IMR-90 (cell line): ENCODE results near the gene PAWR.

Experiments
- BHLHE40 ChIP-seq: fragments of 150-350 bp; IDR thresholded peaks from 2 replicates; pipeline ENCODE4 v1.6.1; 2016; ENCODE audit warnings: mild to moderate bottlenecking, low read depth, low read length
- CEBPB ChIP-seq: IDR thresholded peaks from 2 replicates; pipeline ENCODE4 v1.6.1; 2012; ENCODE audit warnings: low read depth, low read length, improper control_type of control experiment
- CHD1 ChIP-seq: IDR thresholded peaks from 2 replicates; pipeline ENCODE4 v1.6.1; 2012; ENCODE audit warnings: low read depth, low read length, improper control_type of control experiment
- CTCF ChIP-seq: conservative IDR thresholded peaks from 2 replicates; pipeline ENCODE4 v1.5.1; 2012; ENCODE audit warnings: mild to moderate bottlenecking, low read depth, low read length, improper control_type of control experiment
- ELK1 ChIP-seq: fragments of 150-350 bp; IDR thresholded peaks from 2 replicates; pipeline ENCODE4 v1.6.1; 2016; ENCODE audit warnings: low read depth, mild to moderate bottlenecking, low read length, moderate library complexity, borderline replicate concordance
- FOS ChIP-seq: fragments of 150-350 bp; IDR thresholded peaks from 2 replicates; pipeline ENCODE4 v1.6.1; 2016; ENCODE audit warnings: low read depth, low read length
- MAFK ChIP-seq: IDR thresholded peaks from 2 replicates; pipeline ENCODE4 v1.6.1; 2012; ENCODE audit warnings: low read depth, low read length, improper control_type of control experiment
- MAZ ChIP-seq: IDR thresholded peaks from 2 replicates; pipeline ENCODE4 v1.6.1; 2012; ENCODE audit warnings: low read depth, mild to moderate bottlenecking, low read length, improper control_type of control experiment, moderate library complexity, borderline replicate concordance
- POLR2A ChIP-seq: IDR thresholded peaks from 2 replicates; pipeline ENCODE4 v1.6.1; 2012; ENCODE audit warnings: mild to moderate bottlenecking, low read depth, low read length
- RAD21 ChIP-seq: IDR thresholded peaks from 2 replicates; pipeline ENCODE4 v1.6.1; 2012; ENCODE audit warnings: low read length, improper control_type of control experiment
- RCOR1 ChIP-seq: IDR thresholded peaks from 2 replicates; pipeline ENCODE4 v1.6.1; 2012; ENCODE audit warnings: mild to moderate bottlenecking, low read length, improper control_type of control experiment; ENCODE audit not compliant: insufficient replicate concordance
- RFX5 ChIP-seq: IDR thresholded peaks from 2 replicates; pipeline ENCODE4 v1.8.0; 2012; ENCODE audit warnings: low read depth, mild to moderate bottlenecking, low read length, moderate library complexity
- SMC3 ChIP-seq: fragments of 150-350 bp; IDR thresholded peaks from 2 replicates; pipeline ENCODE4 v1.6.1; 2016; ENCODE audit warnings: low read depth, mild to moderate bottlenecking, antibody characterized with exemption, low read length, moderate library complexity
- USF2 ChIP-seq: fragments of 150-350 bp; IDR thresholded peaks from 2 replicates; pipeline ENCODE4 v1.6.1; 2017; ENCODE audit warnings: mild to moderate bottlenecking, antibody characterized with exemption, low read length, low read depth

GRCh38 chr12:79690638-79691510, at the start of gene PAWR:
- TF ChIP-seq CTCF (peak; percentile 30), RAD21 (no peak), FOS (no peak; the same call in 1 of the 2 replicates), CHD1 (0 out of 2 replicates have a peak, but pooled peaks have one; percentile 70), SMC3 (no peak), POLR2A (peak; percentile 80), MAZ (peak; percentile 72; the same call in 1 of the 2 replicates), RFX5 (no peak), USF2 (no peak), MAFK (peak; percentile 78), CEBPB (no peak), BHLHE40 (peak; percentile 32), RCOR1 (peak; percentile 86), ELK1 (no peak)
